PFSK-1 (cell line): ENCODE results near the gene TRA2B.

Experiments used
- FOXP2 ChIP-seq: optimal IDR thresholded peaks from 2 replicates; pipeline ENCODE3; 2011; ENCODE audit warnings: borderline replicate concordance, control low read depth, inconsistent platforms; ENCODE audit not compliant: insufficient read depth; ENCODE audit errors: extremely low read length, extremely low read depth
- POLR2AphosphoS5 ChIP-seq: IDR thresholded peaks from 2 replicates; pipeline ENCODE4 v1.6.1; 2012; ENCODE audit warnings: low read depth, mild to moderate bottlenecking, control low read depth, low read length, moderate library complexity
- SIN3A ChIP-seq: IDR thresholded peaks from 2 replicates; pipeline ENCODE4 v1.6.1; 2012; ENCODE audit warnings: mild to moderate bottlenecking, low read length, moderate library complexity, borderline replicate concordance; ENCODE audit not compliant: insufficient read depth
- TAF1 ChIP-seq: IDR thresholded peaks from 2 replicates; pipeline ENCODE4 v1.6.1; 2012; ENCODE audit warnings: low read length, control low read depth, borderline replicate concordance; ENCODE audit not compliant: insufficient read depth
- TF ChIP-seq, protein P1 (sequence below), 2 experiments: IDR thresholded peaks; 2 replicates each; pipeline versions ENCODE4 v1.6.1 to v1.8.0; 2011 to 2012; ENCODE audit warnings: low read depth in 2 of 2, low read length in 2 of 2, control low read depth in 1 of 2, inconsistent platforms in 1 of 2, mild to moderate bottlenecking in 1 of 2, moderate library complexity in 1 of 2; ENCODE audit not compliant: insufficient read depth in 1 of 2

TRA2B gene

DNA sequence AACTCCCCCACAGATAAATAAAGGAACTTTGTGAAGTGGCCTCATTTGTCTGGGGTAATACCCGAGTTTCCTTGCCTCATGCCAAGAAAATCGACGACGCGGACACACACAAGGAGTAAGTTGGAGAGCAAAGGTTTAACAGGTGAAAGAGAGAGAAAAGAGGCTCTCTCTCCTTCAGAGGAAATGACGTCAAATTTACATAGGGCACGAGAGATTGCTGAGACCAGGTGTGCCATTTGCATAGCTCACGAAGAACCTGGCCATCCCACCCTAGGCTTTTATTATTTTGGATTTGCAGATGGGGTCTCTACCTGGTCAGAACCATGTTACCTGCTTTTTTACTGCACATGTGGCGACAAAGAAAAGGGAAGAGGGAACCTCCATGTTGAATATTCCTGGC, 63.7 kb downstream of the TRA2B start:
- no peak for TF ChIP-seq POLR2AphosphoS5
- TF ChIP-seq TAF1, result no peak
- no peak for TF ChIP-seq FOXP2
- no peak for TF ChIP-seq SIN3A
- TF ChIP-seq, protein P1, sequence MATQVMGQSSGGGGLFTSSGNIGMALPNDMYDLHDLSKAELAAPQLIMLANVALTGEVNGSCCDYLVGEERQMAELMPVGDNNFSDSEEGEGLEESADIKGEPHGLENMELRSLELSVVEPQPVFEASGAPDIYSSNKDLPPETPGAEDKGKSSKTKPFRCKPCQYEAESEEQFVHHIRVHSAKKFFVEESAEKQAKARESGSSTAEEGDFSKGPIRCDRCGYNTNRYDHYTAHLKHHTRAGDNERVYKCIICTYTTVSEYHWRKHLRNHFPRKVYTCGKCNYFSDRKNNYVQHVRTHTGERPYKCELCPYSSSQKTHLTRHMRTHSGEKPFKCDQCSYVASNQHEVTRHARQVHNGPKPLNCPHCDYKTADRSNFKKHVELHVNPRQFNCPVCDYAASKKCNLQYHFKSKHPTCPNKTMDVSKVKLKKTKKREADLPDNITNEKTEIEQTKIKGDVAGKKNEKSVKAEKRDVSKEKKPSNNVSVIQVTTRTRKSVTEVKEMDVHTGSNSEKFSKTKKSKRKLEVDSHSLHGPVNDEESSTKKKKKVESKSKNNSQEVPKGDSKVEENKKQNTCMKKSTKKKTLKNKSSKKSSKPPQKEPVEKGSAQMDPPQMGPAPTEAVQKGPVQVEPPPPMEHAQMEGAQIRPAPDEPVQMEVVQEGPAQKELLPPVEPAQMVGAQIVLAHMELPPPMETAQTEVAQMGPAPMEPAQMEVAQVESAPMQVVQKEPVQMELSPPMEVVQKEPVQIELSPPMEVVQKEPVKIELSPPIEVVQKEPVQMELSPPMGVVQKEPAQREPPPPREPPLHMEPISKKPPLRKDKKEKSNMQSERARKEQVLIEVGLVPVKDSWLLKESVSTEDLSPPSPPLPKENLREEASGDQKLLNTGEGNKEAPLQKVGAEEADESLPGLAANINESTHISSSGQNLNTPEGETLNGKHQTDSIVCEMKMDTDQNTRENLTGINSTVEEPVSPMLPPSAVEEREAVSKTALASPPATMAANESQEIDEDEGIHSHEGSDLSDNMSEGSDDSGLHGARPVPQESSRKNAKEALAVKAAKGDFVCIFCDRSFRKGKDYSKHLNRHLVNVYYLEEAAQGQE (IDR thresholded peaks at IDR 0.05; ENCODE audit: insufficient read depth in 1 of 2, low read depth in 2 of 2, low read length in 2 of 2), result no peak

DNA sequence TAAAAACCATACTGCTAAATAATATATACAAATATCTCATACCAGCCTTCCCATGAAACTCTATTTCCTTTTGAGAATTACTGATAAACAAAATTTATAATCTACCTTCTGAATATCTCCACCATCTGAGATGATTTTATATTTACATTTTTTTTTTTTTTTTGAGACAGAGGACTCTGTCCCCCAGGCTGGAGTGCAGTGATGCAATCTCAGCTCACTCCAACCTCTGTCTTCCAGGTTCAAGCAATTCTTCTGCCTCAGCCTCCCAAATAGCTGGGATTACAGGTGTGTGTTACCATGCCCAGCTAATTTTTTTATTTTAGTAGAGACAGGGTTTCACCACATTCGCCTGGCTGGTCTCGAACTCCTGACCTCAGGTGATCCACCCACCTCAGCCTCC, 70.2 kb downstream of the TRA2B start:
- TF ChIP-seq FOXP2 (no peak), TAF1 (no peak), POLR2AphosphoS5 (no peak), SIN3A (no peak)
- TF ChIP-seq, protein P1 (IDR thresholded peaks at IDR 0.05; ENCODE audit: insufficient read depth in 1 of 2, low read depth in 2 of 2, low read length in 2 of 2), result no peak

DNA sequence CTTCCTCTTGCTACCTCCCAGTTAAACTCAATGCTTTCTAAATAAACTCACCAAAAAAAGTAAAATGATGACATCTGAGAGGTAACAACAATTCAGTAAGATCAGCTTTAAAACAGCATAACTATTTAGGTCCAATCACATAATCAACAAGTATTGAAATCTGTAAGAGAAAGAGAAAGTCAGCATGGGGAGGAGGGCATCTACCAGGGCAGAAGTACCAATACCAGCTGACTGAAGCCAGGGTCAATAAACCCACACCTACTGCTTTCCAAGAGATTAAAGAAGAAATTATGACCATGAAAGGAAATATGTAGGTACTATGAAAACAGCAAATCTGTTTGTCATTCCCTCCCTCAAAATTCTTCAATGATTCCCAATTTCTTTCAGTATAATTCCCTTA, 70.8 kb downstream of the TRA2B start:
- TF ChIP-seq, protein P1 (IDR thresholded peaks at IDR 0.05; ENCODE audit: insufficient read depth in 1 of 2, low read depth in 2 of 2, low read length in 2 of 2), result no peak
- TF ChIP-seq TAF1 (no peak), POLR2AphosphoS5 (no peak), FOXP2 (no peak), SIN3A (no peak)

DNA sequence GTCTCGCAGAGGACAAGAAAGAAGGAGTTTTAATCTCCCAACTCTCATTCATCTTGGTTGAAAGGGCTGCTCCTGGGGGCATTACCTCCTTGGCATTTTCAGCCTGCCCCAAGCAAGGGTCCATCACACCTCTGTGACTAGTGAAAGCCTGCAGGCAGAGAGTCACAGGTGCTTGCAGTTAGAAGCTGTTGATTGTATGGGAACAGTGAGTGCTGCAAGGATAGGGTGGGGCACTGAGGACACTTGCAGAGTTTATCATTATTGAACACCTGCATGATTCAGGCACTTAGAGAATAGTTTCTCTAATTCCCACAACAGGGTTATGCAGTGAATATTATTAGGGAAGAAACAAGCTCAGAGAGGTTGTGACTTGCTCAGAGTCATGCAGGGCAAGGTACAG, 71.3 kb downstream of the TRA2B start:
- TF ChIP-seq TAF1 (no peak), SIN3A (no peak), POLR2AphosphoS5 (no peak), FOXP2 (no peak)
- TF ChIP-seq, protein P1 (IDR thresholded peaks at IDR 0.05; ENCODE audit: insufficient read depth in 1 of 2, low read depth in 2 of 2, low read length in 2 of 2), result no peak
